HCT116 (cell line): ENCODE results near the gene DOCK10. TPM values are rescaled to one million over a fixed set of nuclear protein-coding genes. Genes with fewer than 3 reads are reported as not detected.

ENCODE experiments used
- ATAC-seq: fragments of 200-7000 bp; cut with Tn5 transposase; 2 replicates; pipeline ENCODE4 v1.9.1; 2020; ENCODE audit warnings: mild to moderate bottlenecking, moderate library complexity
- BruUV-seq: library from RNA; stranded (reverse); fragments of 400-500 nt; replicated peaks from 2 replicates; lab custom pipeline; 2021; lab: Mats Ljungman, UMichigan
- CTCF ChIA-PET: fragments of 300-600 bp; sonication (Branson Sonifier 250); formaldehyde crosslinking; loops from one replicate; lab custom pipeline; 2021; ENCODE audit warnings: antibody characterized with exemption; lab: Charles Lee
- POLR2A ChIA-PET: fragments of 300-600, 350-600 bp; sonication (Branson Sonifier 250); formaldehyde crosslinking; loops from one replicate; lab custom pipeline; 2021; ENCODE audit warnings: antibody characterized with exemption; lab: Charles Lee
- RAD21 ChIA-PET, 2 experiments: fragments of 300-600 bp; sonication (Branson Sonifier 250); formaldehyde crosslinking; loops; one replicate each; lab custom pipeline; 2023; ENCODE audit warnings: low total read pairs in 2 of 2; ENCODE audit not compliant: uncharacterized antibody in 2 of 2, unreplicated experiment in 2 of 2, low non-redundant PET in 1 of 2; lab: Charles Lee
- DNase-seq: peaks from one replicate; pipeline ENCODE4 v3.0.0-alpha.2; 2010; ENCODE audit warnings: low read depth, low spot score
- H2AFZ ChIP-seq: fragments of 200-600 bp; shearing (Covaris generic), sonication (generic); 2 replicates; pipeline ENCODE4 v1.6.1; 2017; ENCODE audit warnings: low read depth, mixed run types, mixed read lengths, antibody characterized with exemption, low read length; ENCODE audit not compliant: poor library complexity, severe bottlenecking
- H3K27ac ChIP-seq: 2 replicates; pipeline ENCODE4 v1.5.1; 2012; ENCODE audit warnings: low read depth, low read length
- H3K27me3 ChIP-seq: fragments of 200-600 bp; sonication (generic); 2 replicates; pipeline ENCODE4 v1.6.1; 2016; ENCODE audit warnings: mixed run types, low read length, mixed read lengths; ENCODE audit not compliant: insufficient read depth
- H3K36me3 ChIP-seq, 2 experiments: fragments of 200-500 bp in 1 of 2; fragments of 200-600 bp in 1 of 2; sonication (Bioruptor generic) in 1 of 2; sonication (generic) in 1 of 2; 2 replicates each; pipeline versions ENCODE4 v1.5.1 to v1.6.1; 2014 to 2016; ENCODE audit warnings: low read length in 2 of 2, inconsistent platforms in 1 of 2, mixed read lengths in 1 of 2, mixed run types in 1 of 2; ENCODE audit not compliant: insufficient read depth in 2 of 2, control insufficient read depth in 1 of 2
- H3K4me1 ChIP-seq, 2 experiments: fragments of 200-600 bp in 1 of 2; sonication (generic) in 1 of 2; 2 replicates each; pipeline versions ENCODE4 v1.5.1 to v1.6.1; 2012 to 2017; ENCODE audit warnings: low read length in 2 of 2, inconsistent platforms in 1 of 2, mild to moderate bottlenecking in 1 of 2, mixed read lengths in 1 of 2, mixed run types in 1 of 2, moderate library complexity in 1 of 2; ENCODE audit not compliant: insufficient read depth in 2 of 2, control insufficient read depth in 1 of 2
- H3K4me2 ChIP-seq: fragments of 200-600 bp; sonication (generic); 2 replicates; pipeline ENCODE4 v1.6.1; 2017; ENCODE audit warnings: mixed run types, low read length, mixed read lengths
- H3K4me3 ChIP-seq, 2 experiments: fragments of 200-600 bp in 1 of 2; sonication (generic) in 1 of 2; replicated peaks in 1 of 2; 2 replicates each; pipeline ENCODE4 v1.5.1; 2011 to 2016; ENCODE audit warnings: low read length in 2 of 2, control low read depth in 1 of 2, low read depth in 1 of 2, mild to moderate bottlenecking in 1 of 2, mixed read lengths in 1 of 2, mixed run types in 1 of 2
- H3K79me2 ChIP-seq: fragments of 200-600 bp; sonication (generic); 2 replicates; pipeline ENCODE4 v1.6.1; 2017; ENCODE audit warnings: mild to moderate bottlenecking, mixed run types, low read length, moderate library complexity, mixed read lengths; ENCODE audit not compliant: insufficient read depth
- H3K9ac ChIP-seq: fragments of 200-600 bp; sonication (generic); 2 replicates; pipeline ENCODE4 v1.6.1; 2016; ENCODE audit warnings: low read length, mixed read lengths
- H3K9me2 ChIP-seq: fragments of 200-600 bp; sonication (generic), shearing (Covaris generic); 2 replicates; pipeline ENCODE4 v1.6.1; 2017; ENCODE audit warnings: mixed run types, mild to moderate bottlenecking, moderate library complexity; ENCODE audit not compliant: insufficient read depth
- H3K9me3 ChIP-seq, 2 experiments: fragments of 200-500 bp in 1 of 2; fragments of 200-600 bp in 1 of 2; sonication (Bioruptor generic) in 1 of 2; sonication (generic) in 1 of 2; 2 replicates each; pipeline ENCODE4 v1.6.1; 2014 to 2017; ENCODE audit warnings: low read length in 2 of 2, mixed read lengths in 2 of 2, inconsistent platforms in 1 of 2, low read depth in 1 of 2, mild to moderate bottlenecking in 1 of 2, mixed run types in 1 of 2, moderate library complexity in 1 of 2; ENCODE audit not compliant: control insufficient read depth in 1 of 2, insufficient read depth in 1 of 2
- H4K20me1 ChIP-seq: fragments of 200-600 bp; sonication (generic), shearing (Covaris generic); 2 replicates; pipeline ENCODE4 v1.6.1; 2017; ENCODE audit warnings: mixed run types, mild to moderate bottlenecking, moderate library complexity; ENCODE audit not compliant: insufficient read depth
- EZH2 ChIP-seq: fragments of 200-600 bp; sonication (generic); IDR thresholded peaks from 2 replicates; pipeline ENCODE4 v1.6.1; 2017; ENCODE audit warnings: antibody characterized with exemption, mixed run types
- FOSL1 ChIP-seq: IDR thresholded peaks from 2 replicates; pipeline ENCODE4 v1.6.1; 2012; ENCODE audit warnings: low read depth
- MAX ChIP-seq: IDR thresholded peaks from 2 replicates; pipeline ENCODE4 v1.6.1; 2012
- POLR2A ChIP-seq: IDR thresholded peaks from 2 replicates; pipeline ENCODE4 v1.7.0; 2011; ENCODE audit warnings: borderline replicate concordance; ENCODE audit not compliant: insufficient read depth, insufficient read length; ENCODE audit errors: extremely low read depth
- REST ChIP-seq: IDR thresholded peaks from 2 replicates; pipeline ENCODE4 v1.6.1; 2012; ENCODE audit warnings: low read depth
- SIN3A ChIP-seq: IDR thresholded peaks from 2 replicates; pipeline ENCODE4 v1.6.1; 2012; ENCODE audit warnings: low read depth
- SP1 ChIP-seq: IDR thresholded peaks from 2 replicates; pipeline ENCODE4 v1.6.1; 2012; ENCODE audit warnings: low read depth
- SRF ChIP-seq: IDR thresholded peaks from 2 replicates; pipeline ENCODE4 v1.6.1; 2012; ENCODE audit warnings: low read depth
- TCF7L2 ChIP-seq: IDR thresholded peaks from 2 replicates; pipeline ENCODE4 v1.7.0; 2011; ENCODE audit warnings: borderline replicate concordance, inconsistent platforms; ENCODE audit not compliant: insufficient read depth, insufficient read length; ENCODE audit errors: extremely low read depth
- YY1 ChIP-seq: IDR thresholded peaks from 2 replicates; pipeline ENCODE4 v1.6.1; 2011; ENCODE audit warnings: low read length, low read depth, moderate library complexity, mild to moderate bottlenecking; ENCODE audit not compliant: insufficient replicate concordance; ENCODE audit errors: extremely low read depth
- ZFX ChIP-seq: fragments of 450-650 bp; IDR thresholded peaks from 2 replicates; pipeline ENCODE4 v1.6.1; 2017
- ZNF274 ChIP-seq: fragments of 200-500 bp; sonication (Bioruptor generic); IDR thresholded peaks from 2 replicates; pipeline ENCODE4 v1.6.1; 2014; ENCODE audit warnings: mild to moderate bottlenecking, low read depth, low read length, inconsistent platforms
- intact Hi-C: fragments of 100-400 bp; cut with micrococcal nuclease; formaldehyde crosslinking; loops from 2 replicates; pipeline ENCODE4 v1.10.0; 2022
- total RNA-seq: library from RNA; stranded (reverse); gene quantifications from one replicate; pipeline ENCODE4 v1.2.1, GENCODE V29; 2021; ENCODE audit not compliant: unreplicated experiment

The DOCK10 gene
- total RNA-seq, 1 experiment from 2014 or later: 0.54 TPM

DNA sequence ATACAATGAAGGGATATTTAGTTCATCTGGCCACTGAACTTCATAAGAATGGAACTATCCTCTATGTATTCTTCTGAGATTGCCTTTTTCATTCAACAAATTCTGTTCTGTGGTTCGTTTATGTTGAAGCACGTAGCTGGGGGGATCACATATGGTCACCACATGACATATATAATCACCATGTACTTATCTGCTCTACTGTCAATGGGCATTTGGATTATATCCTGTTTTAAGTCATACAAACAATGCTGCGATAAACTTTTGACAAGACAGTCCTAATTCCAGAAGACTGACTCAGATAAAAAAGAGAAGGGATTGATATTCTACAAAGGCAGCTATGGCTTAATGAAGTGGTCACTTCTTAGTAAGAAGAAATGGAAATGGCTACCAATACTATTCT is 210.1 kb downstream of the DOCK10 start:
- H3K4me3 ChIP-seq: no peak overlapping the region
- no peaks in the 10 kb centered on the region for H3K36me3 ChIP-seq
- CTCF ChIA-PET: no interaction called here
- H3K4me1 ChIP-seq: no peaks in the 10 kb centered on the region
- no peak for DNase-seq
- intact Hi-C loops: no loop called here
- H3K9me2 ChIP-seq: no peaks in the 10 kb centered on the region
- H3K79me2 ChIP-seq: no peaks in the 10 kb centered on the region
- ATAC-seq: no peak
- RAD21 ChIA-PET: no interaction called here
- H4K20me1 ChIP-seq: no peaks in the 10 kb centered on the region
- no peak overlapping the region for H3K9ac ChIP-seq
- no peaks in the 10 kb centered on the region for H3K27me3 ChIP-seq
- no peak overlapping the region for H3K27ac ChIP-seq
- TF ChIP-seq SP1 (no peak), MAX (no peak), EZH2 (no peak)
- no peaks in the 10 kb centered on the region for H3K9me3 ChIP-seq
- H3K4me2 ChIP-seq: no peak overlapping the region
- POLR2A ChIA-PET: no interaction called here
- BruUV-seq: no TSS peak
- no peak overlapping the region for H2AFZ ChIP-seq

DNA sequence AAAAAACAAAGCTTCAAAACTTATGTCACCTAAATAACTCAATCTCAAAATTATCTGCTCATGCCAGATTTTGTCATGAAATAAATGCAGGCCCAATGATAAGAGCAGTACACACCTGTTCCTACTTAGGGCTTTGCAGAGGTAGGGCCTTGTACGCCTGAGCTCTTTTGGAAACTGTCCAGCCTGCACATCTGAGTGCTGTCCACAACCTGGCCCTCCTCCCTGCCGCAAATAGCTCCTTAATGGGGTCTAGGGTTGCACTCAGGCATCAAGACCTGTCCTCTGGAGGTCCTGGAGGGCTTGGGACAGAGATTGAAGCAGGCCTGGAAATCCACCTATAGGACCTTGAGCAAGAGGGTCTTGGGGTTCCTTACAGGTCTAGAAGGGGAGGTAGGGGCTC is 210.7 kb downstream of the DOCK10 start:
- H3K36me3 ChIP-seq: no peaks in the 10 kb centered on the region
- no peak overlapping the region for H3K27ac ChIP-seq
- H3K4me3 ChIP-seq: no peak overlapping the region
- H3K27me3 ChIP-seq: no peaks in the 10 kb centered on the region
- TF ChIP-seq ZNF274: no peak
- TF ChIP-seq POLR2A: no peak
- no peak for TF ChIP-seq SIN3A
- TF ChIP-seq YY1: no peak
- TF ChIP-seq EZH2: no peak
- no peak for TF ChIP-seq SRF
- TF ChIP-seq ZFX: no peak
- TF ChIP-seq TCF7L2: no peak
- TF ChIP-seq FOSL1: no peak
- TF ChIP-seq SP1: no peak
- TF ChIP-seq REST: no peak
- no peaks in the 10 kb centered on the region for H3K79me2 ChIP-seq
- no peak for DNase-seq
- H3K9me2 ChIP-seq: no peaks in the 10 kb centered on the region
- no peak overlapping the region for H3K9ac ChIP-seq
- no peak overlapping the region for H2AFZ ChIP-seq
- RAD21 ChIA-PET: no interaction called here
- no peaks in the 10 kb centered on the region for H3K4me1 ChIP-seq
- no peak overlapping the region for H3K4me2 ChIP-seq
- POLR2A ChIA-PET: no interaction called here
- no peaks in the 10 kb centered on the region for H4K20me1 ChIP-seq
- no TSS peak for BruUV-seq
- intact Hi-C loops: no loop called here
- H3K9me3 ChIP-seq: no peaks in the 10 kb centered on the region
- CTCF ChIA-PET: no interaction called here
- no peak for ATAC-seq
